CD14-positive monocyte (primary cell): ENCODE data around the gene CDH12. TPM values are rescaled to one million over a fixed set of nuclear protein-coding genes. Genes with fewer than 3 reads are reported as not detected.

Experiments
- DNase-seq, 3 donors: peaks; one replicate each; pipeline ENCODE4 v3.0.0-alpha.2; 2011 to 2022
- H2AFZ ChIP-seq: 2 replicates; pipeline ENCODE4 v1.6.0; 2012; ENCODE audit warnings: mild to moderate bottlenecking, low read depth, low read length, inconsistent platforms; ENCODE audit not compliant: insufficient read depth, poor library complexity, severe bottlenecking
- H3K27ac ChIP-seq, 2 donors: 1 replicate in 1 of 2; 2 replicates in 1 of 2; pipeline ENCODE4 v1.5.1; 2012 to 2013; ENCODE audit warnings: low read length in 2 of 2, control low read depth in 1 of 2, inconsistent platforms in 1 of 2, low read depth in 1 of 2, mild to moderate bottlenecking in 1 of 2
- H3K27me3 ChIP-seq, 2 donors: one replicate each; pipeline versions ENCODE4 v1.6.0 to v1.6.1; 2011 to 2013; ENCODE audit warnings: low read length in 2 of 2; ENCODE audit not compliant: control insufficient read depth in 2 of 2, insufficient read depth in 2 of 2
- H3K36me3 ChIP-seq, 2 donors: replicated peaks in 1 of 2; 1 replicate in 1 of 2; 2 replicates in 1 of 2; pipeline versions ENCODE4 v1.5.1 to v1.6.1; 2012 to 2013; ENCODE audit warnings: low read length in 2 of 2, control low read depth in 1 of 2, inconsistent platforms in 1 of 2, mild to moderate bottlenecking in 1 of 2; ENCODE audit not compliant: insufficient read depth in 2 of 2, control insufficient read depth in 1 of 2
- H3K4me1 ChIP-seq, 2 donors: 1 replicate in 1 of 2; 2 replicates in 1 of 2; pipeline versions ENCODE4 v1.5.1 to v1.6.1; 2012 to 2013; ENCODE audit warnings: low read length in 2 of 2, control low read depth in 1 of 2, inconsistent platforms in 1 of 2, mild to moderate bottlenecking in 1 of 2, moderate library complexity in 1 of 2; ENCODE audit not compliant: insufficient read depth in 2 of 2, control insufficient read depth in 1 of 2
- H3K4me2 ChIP-seq: replicated peaks from 2 replicates; pipeline ENCODE3; 2012; ENCODE audit warnings: low read length, moderate library complexity, mild to moderate bottlenecking; ENCODE audit not compliant: poor library complexity, severe bottlenecking; ENCODE audit errors: extremely low read depth
- H3K4me3 ChIP-seq, 3 experiments: fragments of 200-600 bp in 1 of 3; sonication (generic) in 1 of 3; replicated peaks in 1 of 3; 1 replicate in 2 of 3; 2 replicates in 1 of 3; pipeline ENCODE4 v1.5.1; 2011 to 2013; ENCODE audit warnings: low read length in 3 of 3, mild to moderate bottlenecking in 3 of 3, control low read depth in 2 of 3, low read depth in 2 of 3, inconsistent platforms in 1 of 3, moderate library complexity in 1 of 3
- H3K79me2 ChIP-seq: 2 replicates; pipeline ENCODE4 v1.6.0; 2012; ENCODE audit warnings: mild to moderate bottlenecking, control low read depth, inconsistent platforms, low read length, moderate library complexity; ENCODE audit not compliant: insufficient read depth
- H3K9ac ChIP-seq: 2 replicates; pipeline ENCODE4 v1.6.0; 2017; ENCODE audit warnings: low read length, mild to moderate bottlenecking; ENCODE audit not compliant: insufficient read depth, poor library complexity, severe bottlenecking
- H3K9me3 ChIP-seq, 2 donors: replicated peaks in 1 of 2; 1 replicate in 1 of 2; 2 replicates in 1 of 2; pipeline versions ENCODE4 v1.5.1 to v1.6.1; 2012 to 2013; ENCODE audit warnings: low read length in 2 of 2, control low read depth in 1 of 2; ENCODE audit not compliant: control insufficient read depth in 1 of 2, insufficient read depth in 1 of 2
- H4K20me1 ChIP-seq: 2 replicates; pipeline ENCODE4 v1.6.0; 2012; ENCODE audit warnings: mild to moderate bottlenecking, low read length, control low read depth, moderate library complexity; ENCODE audit not compliant: insufficient read depth
- H3K27ac Mint-ChIP-seq, 7 donors: one replicate each; pipeline ENCODE4 v1.8.0; 2020; ENCODE audit warnings: mild to moderate bottlenecking in 7 of 7, mixed read lengths in 7 of 7, moderate library complexity in 6 of 7, inconsistent platforms in 2 of 7
- H3K27me3 Mint-ChIP-seq, 3 donors: one replicate each; pipeline ENCODE4 v1.8.0; 2021 to 2022; ENCODE audit warnings: low read depth in 3 of 3, mild to moderate bottlenecking in 3 of 3, mixed read lengths in 3 of 3, moderate library complexity in 3 of 3, inconsistent platforms in 1 of 3
- H3K36me3 Mint-ChIP-seq, 2 donors: one replicate each; pipeline ENCODE4 v1.8.0; 2020; ENCODE audit warnings: mixed read lengths in 2 of 2, inconsistent platforms in 1 of 2, mild to moderate bottlenecking in 1 of 2
- H3K4me1 Mint-ChIP-seq: one replicate; pipeline ENCODE4 v1.8.0; 2020; ENCODE audit warnings: mild to moderate bottlenecking, mixed read lengths
- H3K4me3 Mint-ChIP-seq, 2 donors: one replicate each; pipeline ENCODE4 v1.8.0; 2020; ENCODE audit warnings: mild to moderate bottlenecking in 2 of 2, mixed read lengths in 2 of 2, moderate library complexity in 1 of 2
- H3K9me3 Mint-ChIP-seq, 7 donors: one replicate each; pipeline ENCODE4 v1.8.0; 2020 to 2022; ENCODE audit warnings: mixed read lengths in 7 of 7, mild to moderate bottlenecking in 6 of 7, moderate library complexity in 6 of 7, inconsistent platforms in 2 of 7
- whole genome bisulfite sequencing: methylation state at CpG from one replicate; pipeline ENCODE4 v1.1.5; 2013; ENCODE audit warnings: missing lambda C conversion rate; ENCODE audit not compliant: insufficient coverage; 5-methylcytosine and 5-hydroxymethylcytosine counted together
- intact Hi-C, 2 donors: fragments of 100-400 bp; cut with micrococcal nuclease; formaldehyde crosslinking; loops; one replicate each; pipeline versions ENCODE4 v1.15.0 to v1.15.1; 2023
- polyA plus RNA-seq, 3 donors: library from polyadenylated mRNA; depleted of rRNA in 1 of 3; unstranded in 2 of 3; stranded (reverse) in 1 of 3; fragments of 300-500 nt in 2 of 3; fragments of >200 nt in 1 of 3; fragmentation: Illumina TruSeq in 2 of 3; gene quantifications; 1 replicate in 2 of 3; 2 replicates in 1 of 3; pipeline ENCODE4 v1.2.3, GENCODE V29; 2012 to 2021
- TF ChIP-seq, protein P1 (sequence below): fragments of 200-600 bp; IDR thresholded peaks from one replicate; pipeline ENCODE4 v1.8.0; 2022; ENCODE audit warnings: antibody characterized with exemption, mild to moderate bottlenecking

CDH12 gene
- polyA plus RNA-seq, 3 donors, result not detected

DNA sequence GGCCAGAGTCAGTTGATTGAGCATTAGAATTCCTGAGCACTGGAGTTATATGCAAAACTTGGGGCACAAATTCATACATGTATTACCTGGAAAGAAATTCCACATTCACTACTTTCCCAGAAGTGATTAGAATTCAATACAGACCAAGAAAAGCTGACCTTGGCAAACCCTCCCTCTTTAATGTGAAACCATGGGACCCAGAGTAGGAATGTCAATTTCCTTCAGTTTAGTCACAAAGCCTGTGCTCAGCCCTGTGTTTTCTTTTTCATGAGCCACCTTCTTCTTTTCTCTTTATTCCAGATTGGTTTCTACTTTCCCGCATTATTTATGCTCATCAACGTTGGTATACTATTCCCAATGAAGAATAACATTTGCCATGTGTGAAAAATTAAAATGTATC lies 420.2 kb downstream of the CDH12 start:
- Mint-ChIP-seq H3K36me3 (no peaks in the 10 kb centered on the region), H3K27ac (no peak overlapping the region), H3K27me3 (no peaks in the 10 kb centered on the region), H3K9me3 (peaks cover 0 to 3% (median 0%) of the 10 kb centered on the region in 7 donors), H3K4me1 (no peaks in the 10 kb centered on the region), H3K4me3 (no peak overlapping the region)
- TF ChIP-seq, protein P1, sequence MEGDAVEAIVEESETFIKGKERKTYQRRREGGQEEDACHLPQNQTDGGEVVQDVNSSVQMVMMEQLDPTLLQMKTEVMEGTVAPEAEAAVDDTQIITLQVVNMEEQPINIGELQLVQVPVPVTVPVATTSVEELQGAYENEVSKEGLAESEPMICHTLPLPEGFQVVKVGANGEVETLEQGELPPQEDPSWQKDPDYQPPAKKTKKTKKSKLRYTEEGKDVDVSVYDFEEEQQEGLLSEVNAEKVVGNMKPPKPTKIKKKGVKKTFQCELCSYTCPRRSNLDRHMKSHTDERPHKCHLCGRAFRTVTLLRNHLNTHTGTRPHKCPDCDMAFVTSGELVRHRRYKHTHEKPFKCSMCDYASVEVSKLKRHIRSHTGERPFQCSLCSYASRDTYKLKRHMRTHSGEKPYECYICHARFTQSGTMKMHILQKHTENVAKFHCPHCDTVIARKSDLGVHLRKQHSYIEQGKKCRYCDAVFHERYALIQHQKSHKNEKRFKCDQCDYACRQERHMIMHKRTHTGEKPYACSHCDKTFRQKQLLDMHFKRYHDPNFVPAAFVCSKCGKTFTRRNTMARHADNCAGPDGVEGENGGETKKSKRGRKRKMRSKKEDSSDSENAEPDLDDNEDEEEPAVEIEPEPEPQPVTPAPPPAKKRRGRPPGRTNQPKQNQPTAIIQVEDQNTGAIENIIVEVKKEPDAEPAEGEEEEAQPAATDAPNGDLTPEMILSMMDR, result no peak
- Histone ChIP-seq H3K9me3 (no peaks in the 10 kb centered on the region), H3K27ac (no peak overlapping the region), H3K79me2 (no peaks in the 10 kb centered on the region), H3K4me3 (no peak overlapping the region), H3K4me2 (no peak overlapping the region), H3K4me1 (no peaks in the 10 kb centered on the region), H2AFZ (no peak overlapping the region), H4K20me1 (no peaks in the 10 kb centered on the region), H3K9ac (no peak overlapping the region), H3K36me3 (no peaks in the 10 kb centered on the region), H3K27me3 (no peaks in the 10 kb centered on the region)
- WGBS, result no CpG with 5 or more reads among the region's 2 CpGs
- DNase-seq, result no peak
- intact Hi-C loops, result no loop called here

DNA sequence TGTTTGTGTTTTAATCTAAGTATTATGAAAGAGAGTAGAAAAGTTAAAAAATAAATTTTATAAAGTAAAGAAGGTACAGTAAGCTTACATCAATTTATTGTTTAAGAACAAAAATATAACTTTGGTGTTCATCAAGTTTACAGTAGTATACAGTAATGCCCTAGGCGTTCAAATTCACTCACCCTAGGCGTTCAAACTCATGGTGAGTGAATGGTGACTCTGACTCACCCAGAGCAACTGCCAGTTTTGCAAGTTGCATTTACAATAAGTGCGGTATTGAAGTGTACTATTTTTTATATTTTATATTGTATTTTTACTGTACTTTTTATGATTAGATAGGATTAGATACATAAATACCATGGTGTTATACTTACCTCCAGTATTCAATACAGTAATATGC lies 421.3 kb downstream of the CDH12 start:
- H3K79me2 ChIP-seq, result no peaks in the 10 kb centered on the region
- H3K36me3 ChIP-seq, result no peaks in the 10 kb centered on the region
- Mint-ChIP-seq H3K9me3 (peaks cover 0 to 3% (median 0%) of the 10 kb centered on the region in 7 donors), H3K27ac (no peak overlapping the region), H3K27me3 (no peaks in the 10 kb centered on the region), H3K36me3 (no peaks in the 10 kb centered on the region), H3K4me1 (no peaks in the 10 kb centered on the region), H3K4me3 (no peak overlapping the region)
- no peak overlapping the region for H2AFZ ChIP-seq
- no peak overlapping the region for H3K4me2 ChIP-seq
- no peaks in the 10 kb centered on the region for H3K9me3 ChIP-seq
- intact Hi-C loops, result no loop called here
- TF ChIP-seq, protein P1, result no peak
- no CpG with 5 or more reads among the region's 3 CpGs for WGBS
- no peak overlapping the region for H3K4me3 ChIP-seq
- H4K20me1 ChIP-seq, result no peaks in the 10 kb centered on the region
- H3K27ac ChIP-seq, result no peak overlapping the region
- H3K27me3 ChIP-seq, result no peaks in the 10 kb centered on the region
- DNase-seq, result no peak
- no peaks in the 10 kb centered on the region for H3K4me1 ChIP-seq
- H3K9ac ChIP-seq, result no peak overlapping the region
